ENCODE results near the gene ESRRA.

DNA sequence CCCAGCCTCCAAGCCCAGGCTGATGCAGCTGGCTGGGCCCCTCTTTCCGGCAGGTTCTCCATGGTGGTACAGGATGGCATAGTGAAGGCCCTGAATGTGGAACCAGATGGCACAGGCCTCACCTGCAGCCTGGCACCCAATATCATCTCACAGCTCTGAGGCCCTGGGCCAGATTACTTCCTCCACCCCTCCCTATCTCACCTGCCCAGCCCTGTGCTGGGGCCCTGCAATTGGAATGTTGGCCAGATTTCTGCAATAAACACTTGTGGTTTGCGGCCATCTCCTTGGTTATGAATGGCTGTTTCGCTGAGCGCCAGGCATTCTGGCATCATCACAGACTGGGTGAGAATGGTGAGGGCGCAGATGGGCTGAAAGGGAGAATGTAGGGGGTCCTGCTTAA lies 16.2 kb downstream of the ESRRA start:
- no peak for TF ChIP-seq EP300 (IDR thresholded peaks at IDR 0.05)
- TF ChIP-seq, protein P1, sequence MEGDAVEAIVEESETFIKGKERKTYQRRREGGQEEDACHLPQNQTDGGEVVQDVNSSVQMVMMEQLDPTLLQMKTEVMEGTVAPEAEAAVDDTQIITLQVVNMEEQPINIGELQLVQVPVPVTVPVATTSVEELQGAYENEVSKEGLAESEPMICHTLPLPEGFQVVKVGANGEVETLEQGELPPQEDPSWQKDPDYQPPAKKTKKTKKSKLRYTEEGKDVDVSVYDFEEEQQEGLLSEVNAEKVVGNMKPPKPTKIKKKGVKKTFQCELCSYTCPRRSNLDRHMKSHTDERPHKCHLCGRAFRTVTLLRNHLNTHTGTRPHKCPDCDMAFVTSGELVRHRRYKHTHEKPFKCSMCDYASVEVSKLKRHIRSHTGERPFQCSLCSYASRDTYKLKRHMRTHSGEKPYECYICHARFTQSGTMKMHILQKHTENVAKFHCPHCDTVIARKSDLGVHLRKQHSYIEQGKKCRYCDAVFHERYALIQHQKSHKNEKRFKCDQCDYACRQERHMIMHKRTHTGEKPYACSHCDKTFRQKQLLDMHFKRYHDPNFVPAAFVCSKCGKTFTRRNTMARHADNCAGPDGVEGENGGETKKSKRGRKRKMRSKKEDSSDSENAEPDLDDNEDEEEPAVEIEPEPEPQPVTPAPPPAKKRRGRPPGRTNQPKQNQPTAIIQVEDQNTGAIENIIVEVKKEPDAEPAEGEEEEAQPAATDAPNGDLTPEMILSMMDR (IDR thresholded peaks at IDR 0.05) = no peak
